Measurements from ENCODE around the gene AUTS2. TPM values are rescaled to one million over a fixed set of nuclear protein-coding genes. Genes with fewer than 3 reads are reported as not detected.

The AUTS2 gene
- total RNA-seq, 1 experiment from 2014 or later: 42.1 TPM

GRCh38 chr7:70402069-70402468 is 803.8 kb downstream of the AUTS2 start:
- Histone ChIP-seq H3K36me3 (ENCODE audit: insufficient read depth, low read length, poor library complexity, severe bottlenecking) (no peaks in the 10 kb centered on the region), H3K4me3 (ENCODE audit: low read depth, low read length, poor library complexity, severe bottlenecking) (no peak overlapping the region), H3K4me1 (ENCODE audit: insufficient read depth, low read length, poor library complexity, severe bottlenecking) (no peaks in the 10 kb centered on the region), H3K27ac (ENCODE audit: low read depth, low read length, poor library complexity, severe bottlenecking) (no peak overlapping the region), H3K9me3 (ENCODE audit: low read depth, low read length, poor library complexity, severe bottlenecking) (no peaks in the 10 kb centered on the region), H3K27me3 (replicated peaks; ENCODE audit: insufficient read depth, low read depth, low read length, poor library complexity) (no peaks in the 10 kb centered on the region)
- BruUV-seq (replicated peaks): no TSS peak
- CTCF ChIA-PET: no interaction called here
- intact Hi-C loops (cut with micrococcal nuclease; ENCODE audit: unreplicated experiment): no loop called here
- TF ChIP-seq EZH2 (IDR thresholded peaks at IDR 0.05; ENCODE audit: borderline replicate concordance, low read depth, low read length, poor library complexity, severe bottlenecking) (no peak), CTCF (conservative IDR thresholded peaks at IDR 0.05; ENCODE audit: low read depth, low read length) (no peak)
- POLR2A ChIA-PET (ENCODE audit: low non-redundant PET): no interaction called here
- no peak for DNase-seq (ENCODE audit: low spot score)

- H3K9me3 ChIP-seq (ENCODE audit: low read depth, low read length, poor library complexity, severe bottlenecking): no peaks in the 10 kb centered on the region
- no peak overlapping the region for H3K27ac ChIP-seq (ENCODE audit: low read depth, low read length, poor library complexity, severe bottlenecking)
- no peak for DNase-seq (ENCODE audit: low spot score)
- ChIA-PET CTCF (no interaction called here), POLR2A (ENCODE audit: low non-redundant PET) (no interaction called here)
- no peaks in the 10 kb centered on the region for H3K36me3 ChIP-seq (ENCODE audit: insufficient read depth, low read length, poor library complexity, severe bottlenecking)
- H3K27me3 ChIP-seq (replicated peaks; ENCODE audit: insufficient read depth, low read depth, low read length, poor library complexity): no peaks in the 10 kb centered on the region
- no peaks in the 10 kb centered on the region for H3K4me1 ChIP-seq (ENCODE audit: insufficient read depth, low read length, poor library complexity, severe bottlenecking)
- intact Hi-C loops (cut with micrococcal nuclease; ENCODE audit: unreplicated experiment): no loop called here
- no peak for TF ChIP-seq CTCF (conservative IDR thresholded peaks at IDR 0.05; ENCODE audit: low read depth, low read length)
- TF ChIP-seq EZH2 (IDR thresholded peaks at IDR 0.05; ENCODE audit: borderline replicate concordance, low read depth, low read length, poor library complexity, severe bottlenecking): no peak
- H3K4me3 ChIP-seq (ENCODE audit: low read depth, low read length, poor library complexity, severe bottlenecking): no peak overlapping the region
- no TSS peak for BruUV-seq (replicated peaks)
Observed at GRCh38 chr7:70405241-70405640, 807.0 kb downstream of the AUTS2 start.

- H3K4me3 ChIP-seq (ENCODE audit: low read depth, low read length, poor library complexity, severe bottlenecking): no peak overlapping the region
- peak; percentile 6 for DNase-seq (ENCODE audit: low spot score)
- ChIA-PET CTCF (no interaction called here), POLR2A (ENCODE audit: low non-redundant PET) (no interaction called here)
- no peak for TF ChIP-seq EZH2 (IDR thresholded peaks at IDR 0.05; ENCODE audit: borderline replicate concordance, low read depth, low read length, poor library complexity, severe bottlenecking)
- no peak for TF ChIP-seq CTCF (conservative IDR thresholded peaks at IDR 0.05; ENCODE audit: low read depth, low read length)
- no TSS peak for BruUV-seq (replicated peaks)
- no peaks in the 10 kb centered on the region for H3K27me3 ChIP-seq (replicated peaks; ENCODE audit: insufficient read depth, low read depth, low read length, poor library complexity)
- no peaks in the 10 kb centered on the region for H3K36me3 ChIP-seq (ENCODE audit: insufficient read depth, low read length, poor library complexity, severe bottlenecking)
- no peaks in the 10 kb centered on the region for H3K4me1 ChIP-seq (ENCODE audit: insufficient read depth, low read length, poor library complexity, severe bottlenecking)
- intact Hi-C loops (cut with micrococcal nuclease; ENCODE audit: unreplicated experiment): no loop called here
- H3K27ac ChIP-seq (ENCODE audit: low read depth, low read length, poor library complexity, severe bottlenecking): no peak overlapping the region
- H3K9me3 ChIP-seq (ENCODE audit: low read depth, low read length, poor library complexity, severe bottlenecking): no peaks in the 10 kb centered on the region
Observed at GRCh38 chr7:70406186-70406949, 808.1 kb downstream of the AUTS2 start.

All from A673 (cell line).